H4 (cell line): ENCODE data around the gene IFRD2. TPM values are rescaled to one million over a fixed set of nuclear protein-coding genes. Genes with fewer than 3 reads are reported as not detected.
"Not testable (repeated sequence)": the region's sequence is repeated elsewhere in the genome, so short reads cannot be mapped to it uniquely, and the experiment has no call there.

Experiments
- DNase-seq: peaks from one replicate; pipeline ENCODE4 v3.0.0-alpha.2; 2015; ENCODE audit warnings: low spot score
- total RNA-seq: library from RNA; depleted of rRNA; stranded (reverse); fragments of >200 nt; shearing (Covaris generic); gene quantifications from 2 replicates; pipeline ENCODE4 v1.2.3, GENCODE V29; 2014

IFRD2 gene
- total RNA-seq, 1 experiment from 2014 or later: 60.5 TPM

DNA sequence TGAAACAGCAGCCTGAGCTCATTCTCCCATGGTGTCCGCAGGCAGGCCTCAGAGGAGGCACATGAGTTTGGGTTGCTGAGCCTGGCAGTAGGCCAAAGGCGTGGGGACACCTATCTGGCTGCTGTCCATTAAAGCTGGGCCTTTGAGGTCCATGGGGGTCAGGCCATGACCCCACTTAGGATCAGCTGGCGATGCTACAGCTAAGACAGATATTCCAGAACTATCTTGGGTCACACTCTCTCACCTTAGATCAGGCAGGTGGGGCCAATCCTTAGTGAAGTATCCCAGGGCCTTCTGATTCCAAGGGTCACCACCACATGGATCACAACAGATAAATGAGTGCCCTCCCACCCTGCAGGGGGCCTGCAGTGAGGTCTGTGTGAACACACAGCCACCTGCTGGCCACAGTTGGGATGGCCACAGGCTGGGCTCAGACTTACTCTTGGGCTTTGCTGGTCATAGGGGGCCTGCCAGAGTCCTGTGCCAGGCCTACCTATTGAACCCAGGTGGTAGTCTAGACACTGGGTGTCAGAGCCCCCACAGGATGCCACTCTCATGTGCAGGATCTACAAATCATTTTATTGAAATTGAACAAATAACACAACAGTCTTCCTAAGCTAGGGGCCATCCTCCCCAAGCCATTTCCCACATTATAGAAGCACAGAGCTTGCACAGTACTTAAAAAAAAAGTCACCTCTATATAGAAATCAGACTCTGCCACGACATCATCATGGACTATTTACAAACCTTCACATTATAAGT lies 32.3 kb upstream of the IFRD2 start:
- DNase-seq: no peak

DNA sequence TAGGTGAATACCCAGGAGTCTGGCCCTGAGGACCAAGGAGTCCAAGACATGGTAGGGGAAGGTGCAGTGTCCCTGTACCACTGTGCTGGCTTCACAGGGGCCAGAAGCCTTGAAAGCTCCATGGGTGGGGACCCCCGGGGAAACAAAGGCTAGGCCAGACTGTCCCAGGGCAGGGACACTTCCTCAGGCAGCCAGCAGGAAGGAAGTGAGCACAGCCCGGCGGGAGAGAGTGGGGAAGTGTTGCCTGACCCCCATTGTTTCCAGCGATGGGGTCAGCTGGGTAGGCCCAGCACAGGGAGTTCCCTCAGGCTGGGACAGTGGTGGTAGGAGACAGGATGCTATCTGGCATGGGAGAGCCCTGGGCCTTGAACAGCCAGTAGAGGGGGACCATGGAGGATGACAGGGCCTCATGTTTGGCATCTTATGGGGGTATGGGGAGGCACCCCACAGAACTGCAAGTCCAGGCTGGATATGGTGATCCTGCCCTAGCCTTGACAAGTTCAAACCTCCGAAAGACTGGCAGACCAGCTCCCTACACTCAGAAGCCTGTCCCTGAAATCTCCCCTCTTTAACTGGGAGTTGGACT lies 31.5 kb upstream of the IFRD2 start:
- no peak for DNase-seq

DNA sequence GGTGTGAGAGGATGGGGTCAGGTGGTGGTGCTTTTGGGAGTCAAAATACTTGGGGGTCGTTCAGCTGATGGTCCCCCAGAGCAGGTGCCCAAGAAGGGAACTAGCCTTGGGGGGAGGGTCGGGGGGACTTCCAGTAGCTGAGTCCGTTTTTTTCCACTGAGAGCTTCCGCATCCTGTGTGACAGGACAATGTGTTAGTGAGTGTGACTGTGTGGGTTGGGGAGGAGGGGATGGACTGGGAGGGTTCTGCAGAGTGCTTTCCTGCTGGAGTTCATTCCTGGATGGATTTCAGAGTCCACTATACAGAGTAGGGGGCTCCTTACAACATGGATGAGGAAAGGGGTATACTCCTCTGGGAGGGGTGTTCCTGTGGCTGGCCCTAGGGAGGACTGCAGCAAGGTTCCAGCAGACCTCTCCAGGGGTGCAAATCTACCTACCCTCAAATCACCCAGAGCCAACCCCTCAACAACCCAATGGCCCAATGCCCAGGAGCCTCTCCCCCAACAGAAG lies 30.9 kb upstream of the IFRD2 start:
- no peak for DNase-seq

DNA sequence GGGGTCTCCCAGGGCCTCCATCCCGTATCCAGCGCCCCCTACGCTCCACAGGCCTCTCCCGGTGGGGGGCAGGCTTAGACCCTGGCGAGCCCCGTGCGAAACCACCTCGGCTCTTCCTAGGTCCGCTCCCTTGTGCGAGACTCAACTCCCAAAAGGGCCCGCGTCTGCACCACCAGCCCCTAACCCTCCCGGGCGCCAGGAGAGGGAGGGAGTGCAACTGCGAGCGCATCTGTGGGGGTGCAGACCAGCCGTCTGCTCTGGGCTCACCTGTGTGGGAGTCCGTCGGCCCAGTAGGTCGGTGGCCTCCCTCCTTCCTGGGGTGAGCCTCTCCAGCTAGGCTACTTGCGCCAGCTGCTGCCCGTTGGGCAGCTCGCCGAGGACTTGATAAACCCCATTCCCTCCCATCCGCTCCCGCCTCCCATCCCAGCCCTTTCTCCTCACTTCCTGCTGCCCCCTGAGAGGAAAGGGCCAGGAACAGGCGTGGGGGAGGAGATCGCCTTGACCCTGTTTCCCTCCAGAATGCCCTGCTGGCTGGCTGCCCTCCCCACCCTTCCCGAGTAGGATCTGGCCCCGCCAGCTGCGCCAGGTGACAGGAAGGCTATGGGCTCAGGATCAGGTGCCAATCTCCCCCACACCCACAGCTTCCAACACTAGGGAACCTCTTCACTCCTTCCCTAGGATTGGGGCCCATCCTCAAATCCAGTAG lies 30.3 kb upstream of the IFRD2 start, which contains the start of gene HYAL2:
HYAL2 (minus strand) TSS at position 360 of the 706 bp plus-strand sequence. CDS start 2,256 bp downstream, outside the sequence.
- no peak for DNase-seq

DNA sequence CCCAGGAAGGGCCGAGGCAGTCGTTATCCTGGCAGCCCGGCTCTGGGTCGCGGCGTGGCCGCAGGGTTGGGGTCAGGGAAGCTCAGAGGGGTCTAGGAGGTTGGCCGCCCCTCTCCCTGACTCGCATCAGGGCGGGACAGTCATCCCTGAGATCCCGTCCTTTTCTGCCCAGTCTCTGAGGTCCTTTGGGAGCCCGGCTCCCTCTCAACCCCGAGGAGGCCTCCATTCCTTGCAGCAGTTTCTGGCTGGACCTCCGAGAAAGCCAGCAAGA lies 29.8 kb upstream of the IFRD2 start:
- DNase-seq: no peak

DNA sequence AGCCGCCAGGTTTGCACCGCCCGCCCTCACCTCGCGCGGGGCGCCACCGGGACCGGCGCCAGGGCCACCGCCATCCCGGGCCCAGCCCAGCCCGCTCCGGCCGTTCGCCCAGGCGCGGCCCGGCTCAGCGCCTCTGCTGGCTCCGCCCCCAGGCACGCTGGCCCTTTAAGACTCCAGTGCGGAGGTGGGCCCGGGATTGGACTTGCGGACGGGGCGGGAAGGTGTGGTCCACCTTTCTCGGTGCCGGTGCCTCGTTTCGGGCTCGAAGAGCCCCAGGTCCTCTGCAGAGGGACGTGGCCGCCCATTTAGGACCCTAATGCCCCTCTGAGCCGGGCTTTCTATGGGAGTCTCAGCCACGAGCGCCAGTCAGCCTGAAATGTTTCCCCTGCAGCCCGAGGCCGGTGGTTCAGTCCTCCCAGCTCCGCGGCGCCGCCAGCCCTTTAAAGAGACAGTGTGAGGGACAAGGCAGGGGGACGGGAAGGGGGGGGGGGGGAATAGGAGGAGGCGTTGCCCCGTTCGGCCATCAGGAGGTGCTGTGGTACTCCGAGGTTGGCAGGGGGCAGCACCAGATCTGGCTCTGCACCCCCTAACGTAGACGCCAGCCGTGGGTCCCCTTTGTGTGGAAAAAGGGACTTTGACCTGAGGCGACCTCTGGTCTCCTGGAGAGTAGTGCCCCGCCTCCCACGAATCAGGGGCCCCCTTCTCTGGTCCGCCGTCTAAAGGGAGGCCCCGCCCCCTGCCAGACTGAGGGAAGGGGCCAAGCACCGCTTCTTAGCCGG lies 29.3 kb upstream of the IFRD2 start:
- DNase-seq: peak; percentile 75

DNA sequence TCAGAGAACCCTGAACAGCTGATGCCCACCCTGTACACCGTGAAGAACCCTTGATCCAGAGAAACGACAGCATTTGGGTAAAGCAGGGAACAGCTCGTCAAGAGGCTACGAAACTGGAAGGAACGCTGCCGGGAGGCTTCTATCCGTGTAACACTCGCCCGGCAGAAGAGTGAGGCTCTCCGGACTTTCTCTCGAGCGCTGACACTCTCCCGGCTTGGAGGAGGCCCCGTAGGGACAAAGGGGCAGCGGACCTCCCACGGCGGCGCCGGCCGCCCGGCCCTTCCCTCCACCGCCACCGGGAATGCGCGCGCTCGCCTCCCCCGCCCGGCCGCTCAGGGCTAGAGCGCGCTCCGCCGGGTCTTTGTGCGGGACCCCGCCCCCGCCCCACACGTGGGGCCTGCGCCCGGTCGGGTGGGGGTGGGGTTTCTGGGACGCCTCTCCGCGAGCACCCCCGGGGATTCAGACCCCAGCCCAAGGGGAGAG lies 28.7 kb upstream of the IFRD2 start:
- no peak for DNase-seq

DNA sequence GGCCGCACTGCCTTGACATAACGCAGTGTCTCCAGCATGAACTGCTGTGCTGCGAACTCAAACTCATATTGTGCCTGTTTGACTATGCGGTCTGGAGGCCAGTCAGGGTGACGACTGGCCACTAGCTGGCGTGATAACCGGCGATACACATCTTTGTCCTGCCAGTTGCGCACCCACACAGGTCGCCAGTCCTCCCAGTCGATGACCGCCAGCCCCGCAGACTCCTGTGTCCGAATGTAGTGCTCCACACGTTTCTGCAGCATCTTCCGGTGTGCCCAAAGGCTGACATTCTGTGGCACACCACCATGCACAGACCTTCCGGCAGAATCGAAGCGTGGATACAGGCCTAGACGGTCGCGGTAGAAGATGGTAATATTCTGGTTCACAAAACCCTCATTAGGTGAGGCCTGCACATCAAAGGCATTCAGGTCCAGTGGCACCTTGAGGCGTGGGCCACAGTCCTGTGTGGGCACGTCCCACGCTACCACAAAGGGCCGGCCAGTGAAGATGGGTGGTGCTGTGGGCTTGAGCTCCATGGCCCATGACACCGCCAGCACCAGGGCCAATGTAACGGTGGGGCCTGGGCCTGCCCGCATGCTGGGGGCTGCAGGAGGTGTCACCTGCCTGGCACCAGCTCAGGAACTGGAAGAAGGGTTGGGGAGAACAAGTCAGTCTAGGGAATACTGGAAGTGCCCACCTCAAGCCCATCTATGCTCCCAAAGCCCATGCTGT lies 27.8 kb upstream of the IFRD2 start:
- no peak for DNase-seq

DNA sequence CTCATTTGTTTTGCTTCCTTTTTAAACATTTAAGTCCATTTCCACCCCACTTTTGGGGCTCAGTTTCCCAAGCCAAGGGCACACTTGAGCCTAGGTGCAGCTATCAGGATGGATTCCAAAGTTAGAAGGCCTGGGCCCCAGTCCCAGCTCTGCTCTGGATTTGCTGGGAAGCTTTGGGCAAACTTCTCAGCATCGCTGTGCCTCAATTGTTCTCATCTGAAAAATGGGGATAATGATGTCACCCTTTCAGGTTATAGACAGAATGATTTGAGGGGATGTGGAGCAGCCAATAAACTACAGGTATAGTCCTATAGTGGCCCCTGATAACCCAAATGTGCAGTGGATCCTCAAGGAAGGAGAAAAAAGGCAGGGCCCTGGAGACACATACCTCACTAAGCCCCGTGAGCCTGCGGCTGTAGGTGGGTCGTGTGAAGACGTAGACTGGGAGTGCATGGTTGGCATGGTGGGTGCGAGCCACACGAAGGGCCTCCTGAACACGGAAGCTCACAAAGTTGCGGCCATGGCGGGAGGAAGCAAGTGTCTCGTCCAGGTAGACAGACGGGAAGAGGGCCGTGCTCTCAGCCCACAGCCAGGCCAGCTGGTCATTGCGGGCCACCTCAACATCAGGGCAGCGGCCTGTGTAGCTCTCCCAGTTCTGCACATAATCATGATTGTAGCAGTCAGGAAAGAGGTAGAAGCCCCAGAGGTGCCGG lies 27.1 kb upstream of the IFRD2 start:
- DNase-seq: no peak

DNA sequence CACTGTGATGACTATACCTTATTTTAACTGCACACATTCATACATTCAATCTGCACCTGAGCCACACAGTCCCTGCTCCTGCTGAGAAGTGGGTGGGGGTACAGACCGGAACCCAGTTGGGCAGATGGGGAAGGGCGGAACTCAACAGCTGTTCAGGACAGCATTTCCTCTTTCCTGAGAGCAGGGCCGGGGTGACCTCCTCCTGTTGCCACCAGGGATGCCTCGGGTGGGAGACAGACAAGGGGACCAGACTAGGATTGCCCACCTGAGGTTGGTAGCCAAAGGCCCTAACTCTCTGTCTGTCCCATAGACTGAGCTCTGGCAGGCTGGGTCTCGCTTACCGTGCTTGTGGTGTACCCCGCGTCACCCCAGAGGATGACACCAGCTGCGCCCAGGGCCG lies 26.4 kb upstream of the IFRD2 start:
- no peak for DNase-seq

DNA sequence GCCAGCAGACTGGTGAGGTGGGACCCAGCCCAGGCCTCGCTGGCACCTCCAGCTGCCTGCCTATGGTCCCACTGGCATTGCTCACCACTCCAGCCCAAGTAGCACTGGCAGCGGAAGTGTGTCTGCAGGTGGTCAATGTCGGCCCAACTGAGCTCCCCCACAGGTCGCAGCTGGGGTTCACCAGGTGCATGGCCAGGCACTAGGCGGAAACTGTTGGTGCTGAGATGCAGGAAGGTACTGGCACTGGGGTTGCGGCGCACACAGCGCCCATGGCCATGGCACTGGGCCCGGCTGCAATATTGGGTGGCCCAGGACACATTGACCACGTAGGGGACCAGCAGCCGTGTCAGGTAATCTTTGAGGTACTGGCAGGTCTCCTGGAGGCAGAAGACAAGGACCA lies 25.9 kb upstream of the IFRD2 start:
- no peak for DNase-seq

DNA sequence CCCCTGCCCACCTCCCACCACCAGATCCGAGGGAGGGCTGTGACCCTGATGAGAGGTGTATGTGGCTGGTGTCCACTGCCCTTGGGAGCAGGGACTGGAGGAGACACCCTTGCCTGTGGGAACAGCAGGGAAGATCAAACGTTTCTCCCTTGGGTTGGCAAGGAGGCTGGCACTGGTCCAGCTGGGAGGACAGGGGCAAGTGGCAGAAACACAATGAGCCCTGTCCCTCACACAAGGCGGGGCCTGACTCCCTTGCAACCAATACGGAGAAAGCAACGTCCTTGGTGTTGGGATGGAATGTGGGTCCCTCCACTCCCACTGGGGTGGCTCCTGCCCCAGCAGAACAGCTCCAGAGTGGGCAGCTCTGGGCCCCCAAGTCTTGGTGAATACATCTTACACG lies 25.1 kb upstream of the IFRD2 start:
- no peak for DNase-seq

DNA sequence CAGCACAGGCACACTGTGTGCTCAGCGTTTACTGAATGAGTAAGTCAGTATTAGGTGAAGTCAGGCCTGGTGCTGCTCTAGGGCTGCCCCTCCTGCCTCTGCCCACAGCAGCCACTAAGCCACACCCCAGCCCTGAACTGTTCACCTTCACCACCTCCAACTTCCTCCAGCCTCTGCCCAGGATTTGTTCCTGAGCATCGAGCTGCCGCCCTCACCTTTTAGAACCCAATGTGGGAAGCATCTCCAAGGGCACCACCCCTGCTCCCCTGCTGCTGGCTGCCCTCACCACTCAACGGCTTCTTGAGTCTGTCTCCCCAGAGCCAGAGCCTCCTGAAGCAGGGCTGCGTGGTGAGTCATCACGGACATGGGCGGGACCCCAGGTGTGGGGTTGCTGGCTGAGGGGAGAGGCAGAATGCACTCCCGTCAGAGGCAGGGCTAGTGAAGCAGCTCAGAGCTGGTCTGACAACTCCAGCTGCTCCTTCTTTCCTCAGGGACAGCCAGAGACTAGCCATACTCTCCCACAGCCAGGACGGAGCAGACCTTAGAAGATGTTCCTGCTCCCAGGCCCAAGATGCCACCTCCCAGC lies 24.5 kb upstream of the IFRD2 start:
- DNase-seq: peak; percentile 75

DNA sequence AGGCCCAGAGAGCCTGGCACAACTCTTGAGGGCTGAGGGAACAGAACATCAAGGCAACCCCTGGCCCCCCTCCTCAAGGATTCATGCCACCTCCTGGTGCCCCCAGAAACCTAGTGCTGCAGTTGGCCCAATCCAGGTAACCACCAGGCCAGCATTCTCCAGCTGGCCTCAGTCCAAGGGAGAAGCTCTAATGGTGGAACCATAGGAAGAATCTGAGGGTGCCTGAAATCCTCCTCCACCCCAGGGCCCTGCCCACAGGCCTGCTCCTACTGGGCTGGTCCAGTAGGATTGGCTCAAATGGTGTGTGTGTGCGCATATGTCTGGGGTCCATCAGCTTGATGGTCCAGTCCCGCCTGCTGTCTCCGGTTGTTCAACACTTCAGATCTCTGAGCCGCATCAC lies 22.6 kb upstream of the IFRD2 start:
- DNase-seq: no peak

DNA sequence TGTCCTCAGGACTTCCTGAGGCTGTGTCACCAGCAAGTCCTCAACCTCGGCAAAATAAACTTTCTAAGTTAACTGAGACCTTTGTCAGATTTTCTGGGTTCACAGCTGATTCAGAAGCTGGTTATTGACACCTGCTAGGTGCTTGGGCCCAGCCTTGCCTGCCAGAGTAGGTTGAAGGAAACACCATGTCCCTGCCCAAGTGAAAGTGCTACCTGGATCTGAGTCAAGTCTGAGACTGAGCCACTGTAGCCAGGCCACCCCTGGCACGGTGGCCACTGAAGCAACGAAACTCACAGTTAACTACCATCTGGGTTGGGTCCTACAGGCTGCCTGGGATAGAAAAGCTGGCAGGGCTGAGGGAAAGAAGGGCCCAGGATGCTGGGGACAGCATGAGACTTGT lies 22.1 kb upstream of the IFRD2 start:
- DNase-seq: no peak

DNA sequence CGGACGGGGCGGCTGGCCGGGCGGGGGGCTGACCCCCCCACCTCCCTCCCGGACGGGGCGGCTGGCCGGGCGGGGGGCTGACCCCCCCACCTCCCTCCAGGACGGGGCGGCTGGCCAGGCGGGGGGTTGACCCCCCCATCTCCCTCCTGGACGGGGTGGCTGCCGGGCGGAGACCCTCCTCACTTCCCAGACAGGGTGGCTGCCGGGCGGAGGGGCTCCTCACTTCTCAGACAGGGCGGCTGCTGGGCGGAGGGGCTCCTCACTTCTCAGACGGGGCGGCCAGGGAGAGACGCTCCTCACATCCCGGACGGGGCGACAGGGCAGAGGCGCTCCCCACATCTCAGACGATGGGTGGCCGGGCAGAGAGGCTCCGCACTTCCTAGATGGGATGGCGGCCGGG lies 19.8 kb upstream of the IFRD2 start:
- DNase-seq: not testable (repeated sequence)

DNA sequence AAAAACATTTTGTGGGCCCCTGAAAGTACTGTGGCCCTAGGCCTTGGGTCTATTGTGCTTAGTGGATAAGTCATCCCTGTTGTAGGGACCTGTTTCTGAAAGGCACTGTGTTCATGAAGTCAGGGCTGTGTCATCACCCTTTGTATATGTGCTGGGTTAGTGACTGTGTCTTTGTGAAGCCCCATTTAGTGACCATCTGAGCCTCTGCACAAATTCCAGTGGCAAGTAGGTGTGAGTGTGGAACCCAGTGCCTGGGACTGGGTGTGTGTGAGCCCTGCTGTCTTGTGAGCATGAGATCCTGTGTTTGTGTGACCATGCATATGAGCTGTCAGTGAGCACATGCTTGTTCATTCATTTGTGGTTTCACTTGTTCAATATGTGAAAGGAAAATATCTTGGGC lies 12.4 kb upstream of the IFRD2 start:
- DNase-seq: no peak

DNA sequence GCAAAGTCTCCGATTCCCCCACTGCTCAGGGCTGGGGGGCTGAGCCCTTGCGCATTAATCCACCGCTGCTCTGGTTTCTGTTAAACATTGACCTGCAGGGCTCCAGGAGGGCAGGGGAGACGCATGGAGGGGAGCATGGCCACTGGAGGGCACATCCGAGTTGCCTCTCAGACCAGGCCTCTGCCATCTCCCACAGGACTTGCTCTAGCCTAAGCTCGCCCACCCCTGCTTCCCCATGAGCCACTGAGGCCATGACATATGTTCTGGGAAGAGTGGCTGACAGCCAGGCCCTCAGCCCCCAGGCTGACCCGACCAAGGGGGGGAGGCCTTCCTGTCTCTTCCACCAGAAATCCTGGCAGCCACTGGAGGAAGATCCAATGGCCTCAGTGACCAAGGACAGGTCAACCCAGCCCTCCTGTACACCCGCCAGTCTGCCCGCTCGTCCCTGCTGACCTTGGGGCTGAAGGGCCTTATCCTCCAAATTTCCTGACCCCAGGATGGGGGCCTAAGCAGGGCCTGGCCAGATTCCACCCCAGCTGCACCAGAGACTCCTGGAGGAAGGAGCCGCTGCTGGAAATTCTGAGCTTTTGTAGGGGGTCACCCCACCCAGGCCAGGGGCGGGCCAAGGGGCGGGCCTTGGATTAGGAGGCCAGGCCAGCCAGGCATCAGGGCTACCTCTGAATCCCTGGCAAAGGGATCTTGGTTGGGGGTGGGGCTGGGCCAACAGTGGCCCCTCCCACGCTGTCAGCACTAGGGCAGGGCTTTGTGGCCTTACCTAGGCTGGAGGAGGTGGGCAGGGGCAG lies 11.0 kb upstream of the IFRD2 start, which contains the start of gene HYAL1:
HYAL1 (minus strand) TSS at position 562 of the 803 bp plus-strand sequence. CDS start 618 bp downstream, outside the sequence.
- no peak for DNase-seq
